NCI-H446 treated with DMSO at 0.1 percent for 48 hours (cell line): ENCODE results near the gene NCK2.

ENCODE experiments used
- DNase-seq: peaks from one replicate; lab custom pipeline; 2025; lab: John Stamatoyannopoulos, UW

The NCK2 gene

DNA sequence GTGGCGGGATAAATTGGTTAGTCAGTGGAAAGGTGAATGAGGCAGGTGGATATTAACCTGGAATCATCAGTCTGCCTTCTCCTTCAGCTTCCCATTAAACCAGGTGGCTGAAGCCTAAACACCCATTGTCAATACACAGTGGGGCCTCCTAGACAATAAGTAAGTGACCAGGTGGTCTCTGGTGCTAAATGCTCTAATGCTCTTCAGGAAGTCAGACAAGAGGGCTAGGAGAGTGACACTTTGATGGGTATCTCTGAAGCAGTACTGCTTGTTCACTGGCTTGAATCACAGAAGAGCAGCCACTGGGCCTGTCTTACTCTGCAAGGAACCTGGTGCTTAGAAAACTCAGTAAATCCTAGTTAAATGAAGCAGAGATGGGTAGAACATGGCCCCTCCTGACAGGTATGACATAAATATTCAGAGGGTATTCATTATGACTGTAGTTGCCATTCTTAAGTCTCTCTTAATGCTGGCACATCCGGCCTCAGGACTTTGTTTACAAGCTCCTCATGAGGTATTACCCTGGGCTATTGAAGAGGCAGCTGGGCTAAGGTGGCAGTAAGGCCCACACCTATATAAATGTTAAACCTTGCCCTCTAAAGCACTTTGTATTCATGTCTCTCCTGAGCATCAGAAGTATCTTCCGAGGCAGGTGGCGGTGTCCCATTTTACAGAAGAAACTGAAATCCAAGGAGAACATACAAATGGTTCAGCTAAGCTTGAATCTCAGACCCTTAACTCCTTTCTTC, 104.9 kb downstream of the NCK2 start:
- no peak for DNase-seq

DNA sequence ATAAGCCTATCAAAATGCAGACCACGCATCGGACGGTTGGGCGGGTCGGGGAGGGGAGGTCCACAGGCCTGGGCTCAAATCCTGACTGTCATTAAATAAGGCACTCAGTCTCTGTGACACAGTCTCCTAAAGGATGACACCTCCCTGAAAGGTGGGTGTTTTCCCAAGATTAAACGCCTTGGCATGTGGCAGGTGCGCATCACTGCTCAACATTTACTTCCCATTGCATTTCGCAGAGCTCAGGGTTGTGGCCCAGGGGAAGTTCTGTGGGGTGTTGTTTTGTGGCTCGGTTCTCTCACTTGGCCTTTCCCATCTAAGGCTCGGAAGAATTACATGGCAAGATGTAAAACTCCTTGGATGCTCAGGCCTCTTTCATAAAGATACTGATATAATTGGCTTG, 107.4 kb downstream of the NCK2 start:
- no peak for DNase-seq

DNA sequence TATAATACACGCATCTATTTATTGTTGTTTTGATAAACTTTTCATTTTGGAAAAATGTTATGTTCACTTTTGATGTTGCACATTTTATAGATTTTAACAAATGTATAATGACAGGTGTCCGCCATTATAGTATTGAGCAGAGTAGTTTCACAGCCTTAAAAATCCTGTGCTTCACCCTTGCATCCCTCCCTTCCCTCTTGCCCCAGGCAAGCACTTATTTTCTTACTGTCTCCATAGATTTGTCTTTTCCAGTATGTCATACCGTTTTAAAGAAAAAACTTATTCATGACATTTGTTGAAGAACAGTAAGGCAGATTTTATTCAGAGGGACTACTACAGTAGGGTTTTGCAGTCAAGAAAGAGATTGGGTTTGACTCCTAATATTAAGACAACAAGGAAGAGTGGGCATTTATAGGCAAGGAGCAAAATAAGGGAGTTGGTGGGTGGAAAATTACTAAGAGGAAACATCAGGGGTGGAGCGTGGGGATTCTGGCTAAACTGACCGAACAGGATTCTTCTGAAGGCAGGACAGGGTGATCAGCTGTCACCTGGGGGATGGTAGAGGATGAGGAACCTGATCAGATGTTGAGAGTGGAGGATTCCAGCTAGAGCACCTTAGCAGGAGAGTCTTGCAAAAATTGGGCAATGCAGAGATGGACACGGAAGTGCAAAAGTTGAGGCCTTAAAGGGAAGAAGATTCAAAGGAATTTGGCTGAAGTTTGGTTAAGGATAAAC, 108.8 kb downstream of the NCK2 start:
- no peak for DNase-seq

DNA sequence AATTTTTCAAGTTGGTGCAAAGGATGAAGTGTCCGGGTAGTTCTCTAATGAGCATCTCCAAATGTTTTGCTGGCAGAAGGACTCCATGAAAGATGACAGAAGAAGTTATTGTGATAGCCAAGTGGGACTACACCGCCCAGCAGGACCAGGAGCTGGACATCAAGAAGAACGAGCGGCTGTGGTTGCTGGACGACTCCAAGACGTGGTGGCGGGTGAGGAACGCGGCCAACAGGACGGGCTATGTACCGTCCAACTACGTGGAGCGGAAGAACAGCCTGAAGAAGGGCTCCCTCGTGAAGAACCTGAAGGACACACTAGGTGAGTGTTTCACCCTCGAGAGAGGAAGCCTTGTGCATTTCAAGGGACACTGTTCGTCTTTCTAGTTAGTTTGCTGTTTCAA, 110.3 kb downstream of the NCK2 start:
- no peak for DNase-seq

GRCh38 chr2:105856581-105856980, 111.9 kb downstream of the NCK2 start:
- DNase-seq: no peak

DNA sequence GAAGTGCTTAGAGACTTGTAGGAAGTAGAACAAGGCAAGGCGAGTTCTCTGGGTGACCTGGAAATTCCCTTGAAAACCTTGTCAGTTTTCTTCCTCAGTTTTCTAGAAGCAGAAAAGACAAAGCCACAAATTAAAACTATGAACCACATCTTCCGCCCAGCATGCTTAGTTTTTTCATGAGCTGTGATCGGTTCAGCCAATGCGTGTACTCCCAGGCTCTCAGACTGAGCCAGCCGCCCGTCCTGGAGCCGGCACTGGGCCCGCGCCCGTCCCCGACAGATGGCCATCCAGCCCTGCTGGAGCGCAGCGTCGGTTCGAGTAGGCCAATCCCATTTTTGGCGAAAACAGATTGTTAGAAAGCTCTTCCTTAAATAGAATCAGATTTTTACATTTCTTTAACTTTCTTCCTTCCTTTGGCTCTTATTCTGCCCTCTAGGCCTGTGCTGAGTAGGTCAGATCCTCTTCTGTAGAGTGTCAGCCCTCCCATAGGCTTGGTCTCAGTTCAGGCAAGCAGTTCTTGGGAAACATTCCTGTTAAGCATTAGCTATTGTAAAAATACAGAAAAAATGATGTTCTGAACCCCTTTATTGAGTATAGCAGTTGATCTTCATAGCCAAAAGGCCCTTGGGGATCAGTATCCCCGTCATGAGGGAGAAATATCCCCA, 112.5 kb downstream of the NCK2 start:
- DNase-seq: peak; percentile 74

DNA sequence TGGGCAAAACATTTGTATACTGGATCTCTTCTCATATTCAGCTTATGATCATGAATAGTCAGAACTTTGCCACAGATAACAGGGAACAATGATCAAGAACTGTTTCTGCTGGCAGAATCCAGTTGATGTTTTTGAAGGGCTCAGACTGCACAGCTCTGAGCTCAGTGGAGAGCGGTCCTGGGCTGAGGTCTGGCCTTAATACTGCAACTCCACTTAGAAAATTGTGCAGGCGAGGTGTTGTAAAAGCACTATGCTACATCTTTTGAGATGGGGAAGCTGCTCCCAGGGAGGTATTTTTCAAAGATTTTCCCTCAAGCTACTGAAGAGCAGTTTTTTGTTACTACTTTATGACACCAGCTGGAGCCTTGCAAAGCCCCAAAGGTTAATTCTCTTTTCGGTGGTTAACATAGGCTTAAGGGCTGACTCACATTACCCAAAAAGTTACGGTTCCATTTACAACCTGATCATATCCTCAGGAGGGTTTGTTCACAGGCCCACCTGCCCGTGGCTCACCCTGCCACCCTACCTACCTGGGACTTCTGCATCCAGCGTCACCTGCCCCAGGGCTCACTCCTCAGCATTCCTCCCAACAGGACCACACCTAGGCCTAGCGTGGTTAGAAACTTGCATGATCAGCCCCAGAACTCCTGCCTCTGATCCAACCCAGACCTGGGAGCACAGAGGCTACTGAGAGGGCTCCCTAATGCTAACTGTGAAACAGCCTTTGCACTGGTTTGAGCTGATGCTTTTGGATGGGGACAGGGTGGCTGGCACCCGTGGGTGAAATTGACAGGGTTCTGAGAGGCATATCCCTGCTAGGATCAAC, 114.4 kb downstream of the NCK2 start:
- DNase-seq: no peak

GRCh38 chr2:105859694-105859951, 114.9 kb downstream of the NCK2 start:
- no peak for DNase-seq

DNA sequence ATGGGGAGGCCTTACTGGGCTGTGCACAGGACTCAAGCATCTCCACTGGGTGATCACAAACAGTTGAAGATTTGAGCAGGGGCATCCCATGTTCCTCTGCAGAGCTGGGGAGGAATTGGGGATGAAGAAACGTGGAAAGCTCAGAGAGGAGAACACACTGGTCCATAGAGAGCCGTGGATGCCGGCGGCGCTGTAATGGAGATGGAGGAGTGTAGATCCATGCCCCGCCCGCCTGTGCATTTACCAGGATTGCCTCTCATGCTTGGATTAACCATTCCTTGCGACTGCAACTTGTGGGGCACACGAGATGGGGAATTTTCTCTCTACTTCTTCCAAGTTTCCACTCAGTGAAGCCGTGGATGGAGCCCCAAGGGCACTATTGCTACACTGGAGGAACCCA, 115.9 kb downstream of the NCK2 start:
- no peak for DNase-seq

GRCh38 chr2:105861200-105861599, 116.5 kb downstream of the NCK2 start:
- DNase-seq: no peak

DNA sequence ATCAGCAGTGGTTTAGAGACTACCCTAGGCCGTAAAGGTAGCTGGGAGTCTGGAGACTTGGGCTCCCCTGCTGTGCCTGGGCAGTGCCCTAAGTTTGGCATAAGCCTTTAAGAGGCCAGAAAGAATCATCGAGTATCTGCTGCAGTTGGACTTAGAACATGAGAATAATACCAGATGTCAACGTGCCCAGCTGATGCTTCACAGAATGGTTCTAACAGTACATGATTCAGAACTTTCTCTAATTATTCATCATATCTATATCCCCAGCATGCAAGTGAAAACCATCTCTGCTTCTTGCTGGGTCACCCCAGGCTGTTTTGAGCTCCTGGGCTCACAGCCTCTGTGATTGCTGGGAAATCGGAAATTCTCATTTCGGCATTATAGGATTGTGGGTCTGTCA, 118.1 kb downstream of the NCK2 start:
- DNase-seq: no peak

DNA sequence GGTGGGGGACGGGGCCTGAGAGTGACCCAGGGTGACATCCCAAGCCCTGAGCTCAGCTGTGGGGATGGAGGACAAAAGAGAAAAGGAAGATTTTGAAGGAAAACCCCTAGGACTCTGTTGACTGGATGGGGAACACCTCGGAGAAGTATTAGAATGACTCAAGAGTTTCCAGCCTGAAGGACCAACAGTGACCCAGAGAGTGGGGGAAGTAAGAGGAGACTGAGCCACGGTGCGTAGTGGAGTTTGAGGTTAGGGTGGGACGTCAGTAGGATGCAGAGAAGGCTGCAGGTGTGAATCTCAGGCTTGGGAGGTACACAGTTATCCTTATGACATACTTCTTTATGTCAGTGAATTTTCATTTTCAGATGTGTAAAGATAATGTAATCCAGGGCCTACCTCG, 119.5 kb downstream of the NCK2 start:
- DNase-seq: no peak

DNA sequence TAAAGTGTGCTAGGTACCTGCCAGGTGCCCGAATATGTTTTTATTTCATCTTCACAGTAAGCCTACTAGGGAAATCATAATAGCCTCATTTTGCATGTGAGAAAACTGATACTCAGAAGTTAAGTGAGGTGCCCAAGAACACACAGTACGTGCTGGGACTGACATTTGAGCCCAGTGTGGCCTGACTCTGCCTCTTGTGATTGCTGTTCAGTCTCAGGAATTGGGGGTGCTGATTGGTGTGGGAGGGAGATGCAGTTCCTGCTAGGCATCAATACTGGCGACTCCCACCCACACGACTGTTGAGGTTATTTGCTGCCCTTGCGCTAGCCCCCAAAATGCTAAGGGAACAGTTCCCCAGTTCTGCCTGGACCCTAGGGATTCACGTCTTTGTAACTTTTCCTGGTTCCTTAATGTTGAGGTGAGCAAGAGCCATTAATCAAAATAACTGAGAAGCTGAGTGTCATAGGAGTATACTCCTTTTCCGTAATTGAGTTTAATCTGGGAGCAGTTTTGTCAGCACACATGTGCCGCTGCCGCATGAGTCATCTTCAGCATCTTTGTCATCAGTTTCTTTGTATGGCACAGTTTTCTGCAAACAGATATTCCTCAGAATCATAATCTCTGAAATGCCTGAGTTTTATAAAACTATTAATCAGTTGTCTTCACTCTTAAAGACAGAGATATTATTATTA, 120.7 kb downstream of the NCK2 start:
- no peak for DNase-seq

DNA sequence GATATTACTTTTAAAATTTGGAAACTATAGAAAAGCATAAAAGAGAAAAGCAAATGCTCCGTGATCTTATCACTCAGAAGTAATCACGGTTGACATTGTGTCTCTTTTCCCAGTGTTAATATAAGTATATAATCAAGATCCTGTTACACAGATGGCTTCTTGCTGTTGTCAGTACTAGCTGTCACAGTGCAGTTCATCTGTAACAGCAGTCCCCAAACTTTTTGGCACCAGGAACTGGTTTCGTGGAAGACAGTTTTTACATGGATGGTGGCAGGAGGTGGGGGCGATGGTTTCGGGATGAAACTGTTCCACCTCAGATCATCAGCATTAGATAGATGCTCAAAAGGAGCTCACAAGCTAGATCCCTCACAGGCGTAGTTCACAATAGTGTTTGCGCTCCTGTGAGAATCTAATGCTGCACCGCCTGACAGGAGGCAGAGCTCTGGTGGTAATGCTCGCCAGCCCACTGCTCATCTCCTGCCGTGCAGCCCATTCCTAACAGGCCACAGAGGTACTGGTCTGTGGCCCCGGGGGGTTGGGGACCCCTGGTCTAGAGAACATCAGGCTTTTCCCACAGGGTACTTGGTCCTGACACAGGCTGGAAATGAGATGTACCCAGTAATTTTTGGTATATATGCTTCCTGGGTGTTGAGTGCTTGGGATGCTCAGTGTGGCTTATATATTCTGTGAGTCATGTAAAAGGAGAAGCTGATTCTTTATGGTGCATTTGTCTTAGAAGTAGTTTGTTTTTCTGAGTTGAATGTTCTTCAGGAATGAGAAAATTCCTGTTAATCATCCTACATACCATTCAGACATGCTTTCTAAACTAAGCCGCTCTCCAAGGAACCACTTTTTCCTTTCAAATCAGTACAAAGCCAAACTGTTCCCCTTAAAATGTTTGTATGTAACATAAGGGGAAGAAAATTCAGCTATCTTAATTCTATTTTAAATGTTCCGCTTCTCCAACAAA, 121.8 kb downstream of the NCK2 start:
- DNase-seq: no peak

- DNase-seq: no peak
These were observed 122.9 kb downstream of the NCK2 start for GRCh38 chr2:105867587-105867986.

GRCh38 chr2:105868060-105868459, 123.3 kb downstream of the NCK2 start:
- DNase-seq: no peak

GRCh38 chr2:105869341-105869740, 124.6 kb downstream of the NCK2 start:
- no peak for DNase-seq

DNA sequence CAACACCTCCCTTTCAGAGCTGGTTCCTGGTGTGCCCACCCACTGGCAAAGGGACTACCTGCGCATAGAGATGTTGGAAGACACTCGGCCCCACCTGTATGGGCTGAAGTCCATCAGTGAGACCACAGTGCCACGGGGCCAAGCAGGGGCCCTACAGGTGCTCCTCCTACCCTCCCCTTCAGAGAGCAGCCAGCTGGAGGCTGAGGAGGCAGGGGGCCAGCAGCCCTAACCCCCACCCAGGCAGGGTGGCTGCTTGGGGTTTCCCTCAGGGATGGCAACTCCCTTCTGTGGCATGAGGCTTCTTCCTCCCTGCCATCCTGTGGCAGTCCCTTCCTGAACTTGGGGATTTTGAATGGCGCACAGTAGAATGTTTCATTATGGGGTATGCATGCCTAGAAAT, 125.3 kb downstream of the NCK2 start:
- DNase-seq: no peak

GRCh38 chr2:105870858-105871257, 126.1 kb downstream of the NCK2 start:
- DNase-seq: no peak

DNA sequence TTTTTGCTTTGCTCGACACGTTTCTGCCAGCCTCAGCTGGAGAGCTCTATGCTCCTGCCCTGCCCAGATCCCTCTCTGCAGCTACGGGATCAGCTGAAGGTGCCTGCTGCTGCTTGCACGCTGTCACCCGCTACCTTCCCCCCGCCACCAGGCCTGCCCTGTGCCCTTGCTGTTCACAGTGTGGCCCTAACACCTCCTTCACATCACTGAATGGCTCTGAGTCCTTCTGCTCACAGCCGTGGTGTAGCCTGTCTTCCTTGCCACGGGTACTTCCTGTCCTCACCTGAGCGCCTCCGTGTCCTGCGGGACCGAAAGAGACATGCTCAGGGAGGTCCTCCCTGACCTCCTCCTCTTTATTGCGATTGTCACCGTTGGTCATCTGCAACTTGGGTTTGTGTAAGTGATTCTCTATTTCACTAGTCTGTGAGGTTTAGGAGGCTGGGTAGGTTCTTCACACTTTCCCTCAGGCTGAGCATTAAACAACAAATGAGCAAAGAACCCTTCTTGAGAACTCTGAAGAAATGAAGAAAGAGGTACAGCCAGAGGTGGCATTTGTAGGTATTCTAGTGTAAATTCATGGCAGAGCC, 127.5 kb downstream of the NCK2 start:
- DNase-seq: no peak
